ENCODE data around the gene METTL4. TPM values are rescaled to one million over a fixed set of nuclear protein-coding genes. Genes with fewer than 3 reads are reported as not detected.

The METTL4 gene
- polyA plus RNA-seq, 2 of the 4 experiments (the other 2 are of a cell fraction) = 7.1 to 14.9 TPM

DNA sequence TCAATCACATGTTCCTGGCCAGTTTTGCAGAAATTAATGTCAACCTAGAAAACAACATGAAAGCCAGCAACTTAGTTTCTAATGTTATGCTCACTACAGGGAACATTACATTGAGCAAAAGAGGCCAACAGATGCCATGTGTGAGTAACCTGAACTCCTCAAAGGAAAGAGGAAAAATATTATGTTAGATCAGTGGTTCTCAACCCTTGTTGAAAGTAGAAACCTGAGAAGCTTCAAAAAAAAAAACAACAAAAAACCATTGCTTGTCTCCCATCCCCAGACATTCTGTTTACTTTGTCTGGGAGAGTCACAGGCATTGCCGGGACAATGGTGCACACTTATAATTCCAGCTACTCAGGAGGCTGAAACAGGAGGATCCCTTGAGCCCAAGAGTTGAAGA is 57.7 kb downstream of the METTL4 start:
- WGBS (ENCODE audit: missing lambda C conversion rate) = 0% methylated on average over 1 of the region's 1 CpG
- Histone ChIP-seq H3K4me3 (no peak overlapping the region), H3K9me3 (no peaks in the 10 kb centered on the region), H3K4me2 (peak overlapping the region; percentile 23; the same call in 1 of the 3 replicates), H3K27ac (peak overlapping the region in 1 of 2 experiments; percentile 35; a peak in 1 of 6 replicates), H3K4me1 (peaks cover 31% of the 10 kb centered on the region)
- FAIRE-seq (no peak), DNase-seq (ENCODE audit: low read depth in 1 of 2, low spot score in 1 of 2) (peak in 1 of 2 experiments; percentile 38), ATAC-seq (no peak)
- ChIA-PET CTCF (interaction anchor here (0.6 kb wide), 1 partner anchor 678 kb away, joined by 3 read pairs; no protein-coding TSS in a partner anchor), POLR2A (interaction anchor here (0.7 kb wide), 1 partner anchor 734 kb away, joined by 4 read pairs; no protein-coding TSS in a partner anchor)
- TF ChIP-seq, protein P1, sequence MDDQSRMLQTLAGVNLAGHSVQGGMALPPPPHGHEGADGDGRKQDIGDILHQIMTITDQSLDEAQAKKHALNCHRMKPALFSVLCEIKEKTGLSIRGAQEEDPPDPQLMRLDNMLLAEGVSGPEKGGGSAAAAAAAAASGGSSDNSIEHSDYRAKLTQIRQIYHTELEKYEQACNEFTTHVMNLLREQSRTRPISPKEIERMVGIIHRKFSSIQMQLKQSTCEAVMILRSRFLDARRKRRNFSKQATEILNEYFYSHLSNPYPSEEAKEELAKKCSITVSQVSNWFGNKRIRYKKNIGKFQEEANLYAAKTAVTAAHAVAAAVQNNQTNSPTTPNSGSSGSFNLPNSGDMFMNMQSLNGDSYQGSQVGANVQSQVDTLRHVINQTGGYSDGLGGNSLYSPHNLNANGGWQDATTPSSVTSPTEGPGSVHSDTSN (IDR thresholded peaks at IDR 0.05) = no peak
- TF ChIP-seq GATA3 (IDR thresholded peaks at IDR 0.05; ENCODE audit: borderline replicate concordance) (no peak), EP300 (IDR thresholded peaks at IDR 0.05) (no peak), ZNF302 (CRISPR knock-in tag; IDR thresholded peaks at IDR 0.05) (no peak), ESRRA (IDR thresholded peaks at IDR 0.05; ENCODE audit: borderline replicate concordance, low read length) (no peak), NFE2L2 (conservative IDR thresholded peaks at IDR 0.05; ENCODE audit: low read length) (no peak), HOXB13 (CRISPR knock-in tag; IDR thresholded peaks at IDR 0.05; ENCODE audit: low read depth) (no peak)
- TF ChIP-seq, protein P2, sequence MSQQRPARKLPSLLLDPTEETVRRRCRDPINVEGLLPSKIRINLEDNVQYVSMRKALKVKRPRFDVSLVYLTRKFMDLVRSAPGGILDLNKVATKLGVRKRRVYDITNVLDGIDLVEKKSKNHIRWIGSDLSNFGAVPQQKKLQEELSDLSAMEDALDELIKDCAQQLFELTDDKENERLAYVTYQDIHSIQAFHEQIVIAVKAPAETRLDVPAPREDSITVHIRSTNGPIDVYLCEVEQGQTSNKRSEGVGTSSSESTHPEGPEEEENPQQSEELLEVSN (IDR thresholded peaks at IDR 0.05; ENCODE audit: borderline replicate concordance, low read depth) = no peak

DNA sequence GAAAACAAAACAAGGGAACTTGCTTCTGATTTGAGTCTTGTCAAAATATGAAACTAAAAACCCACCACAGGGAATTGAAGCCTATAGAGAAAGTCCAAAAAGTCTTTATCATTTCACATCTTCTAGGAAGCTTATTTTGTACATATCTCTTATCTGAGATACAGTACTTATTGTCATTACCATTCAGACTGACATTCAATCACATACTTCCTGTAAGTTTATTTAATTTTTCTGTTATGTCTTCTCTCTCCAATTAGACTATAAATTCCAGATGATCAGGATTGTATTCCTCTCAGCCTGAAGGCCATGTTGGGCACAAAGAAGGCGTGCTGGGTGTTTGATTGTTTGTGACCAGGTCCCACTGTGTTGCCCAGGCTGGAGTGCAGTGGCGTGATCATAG is 59.2 kb downstream of the METTL4 start:
- no peak overlapping the region for H3K27ac ChIP-seq
- ChIA-PET POLR2A (no interaction called here), CTCF (no interaction called here)
- TF ChIP-seq CBX2 (IDR thresholded peaks at IDR 0.05; ENCODE audit: borderline replicate concordance, low read depth) = no peak
- TF ChIP-seq EHMT2 (IDR thresholded peaks at IDR 0.05; ENCODE audit: low read depth) = no peak
- no peak for TF ChIP-seq FOXS1 (CRISPR knock-in tag; IDR thresholded peaks at IDR 0.05)
- no peak for TF ChIP-seq HDAC2 (IDR thresholded peaks at IDR 0.05)
- no peak for TF ChIP-seq HOXB5 (CRISPR knock-in tag; IDR thresholded peaks at IDR 0.05)
- no peak for TF ChIP-seq MAZ (IDR thresholded peaks at IDR 0.05; ENCODE audit: borderline replicate concordance, low read depth, low read length)
- WGBS (ENCODE audit: missing lambda C conversion rate) = 83% methylated on average over 2 of the region's 2 CpGs
- H3K4me3 ChIP-seq = no peak overlapping the region
- peaks cover 31% of the 10 kb centered on the region for H3K4me1 ChIP-seq
- no peak for DNase-seq (ENCODE audit: low read depth in 1 of 2, low spot score in 1 of 2)
- ATAC-seq = no peak
- no peak overlapping the region for H3K4me2 ChIP-seq
- H3K9me3 ChIP-seq = no peaks in the 10 kb centered on the region
- no peak for FAIRE-seq

DNA sequence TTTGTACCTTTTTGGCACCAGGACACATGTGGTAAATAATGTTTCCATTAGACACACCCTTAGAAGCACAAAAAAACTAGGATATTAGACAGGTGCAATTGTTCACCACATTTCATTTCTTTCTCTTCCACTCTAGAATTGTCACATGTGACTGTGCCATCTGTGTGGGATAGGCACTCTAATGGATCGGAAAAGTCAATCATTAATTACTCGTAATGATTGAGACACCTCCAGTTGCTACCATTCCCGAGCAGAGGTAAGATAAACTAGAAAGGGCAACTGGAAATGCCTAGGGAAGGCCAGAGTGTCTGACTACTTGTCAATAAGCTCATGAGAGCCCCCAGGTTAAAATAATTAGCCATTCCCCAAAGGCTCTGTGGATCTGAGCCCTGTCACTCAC is 59.9 kb downstream of the METTL4 start:
- ATAC-seq (no peak), FAIRE-seq (no peak), DNase-seq (ENCODE audit: low read depth in 1 of 2, low spot score in 1 of 2) (no peak)
- Histone ChIP-seq H3K27ac (no peak overlapping the region), H3K4me1 (peaks cover 27% of the 10 kb centered on the region), H3K4me3 (no peak overlapping the region), H3K9me3 (no peaks in the 10 kb centered on the region), H3K4me2 (no peak overlapping the region)
- WGBS (ENCODE audit: missing lambda C conversion rate) = 81% methylated on average over 3 of the region's 3 CpGs
- ChIA-PET CTCF (no interaction called here), POLR2A (no interaction called here)
- TF ChIP-seq TP53 (CRISPR knock-in tag; IDR thresholded peaks at IDR 0.05) = no peak
- TF ChIP-seq CHD4 (IDR thresholded peaks at IDR 0.05; ENCODE audit: borderline replicate concordance) = no peak
- TF ChIP-seq FOSL2 (IDR thresholded peaks at IDR 0.05) = no peak
- TF ChIP-seq FOSL2 (CRISPR knock-in tag; IDR thresholded peaks at IDR 0.05) = no peak
- TF ChIP-seq RNF2 (IDR thresholded peaks at IDR 0.05; ENCODE audit: borderline replicate concordance, low read depth) = no peak
- no peak for TF ChIP-seq HEYL (CRISPR knock-in tag; IDR thresholded peaks at IDR 0.05)
- TF ChIP-seq EP300 (IDR thresholded peaks at IDR 0.05) = no peak
- TF ChIP-seq RFX5 (IDR thresholded peaks at IDR 0.05) = no peak
- no peak for TF ChIP-seq ZC3H11A (IDR thresholded peaks at IDR 0.05)
- TF ChIP-seq, protein P3, sequence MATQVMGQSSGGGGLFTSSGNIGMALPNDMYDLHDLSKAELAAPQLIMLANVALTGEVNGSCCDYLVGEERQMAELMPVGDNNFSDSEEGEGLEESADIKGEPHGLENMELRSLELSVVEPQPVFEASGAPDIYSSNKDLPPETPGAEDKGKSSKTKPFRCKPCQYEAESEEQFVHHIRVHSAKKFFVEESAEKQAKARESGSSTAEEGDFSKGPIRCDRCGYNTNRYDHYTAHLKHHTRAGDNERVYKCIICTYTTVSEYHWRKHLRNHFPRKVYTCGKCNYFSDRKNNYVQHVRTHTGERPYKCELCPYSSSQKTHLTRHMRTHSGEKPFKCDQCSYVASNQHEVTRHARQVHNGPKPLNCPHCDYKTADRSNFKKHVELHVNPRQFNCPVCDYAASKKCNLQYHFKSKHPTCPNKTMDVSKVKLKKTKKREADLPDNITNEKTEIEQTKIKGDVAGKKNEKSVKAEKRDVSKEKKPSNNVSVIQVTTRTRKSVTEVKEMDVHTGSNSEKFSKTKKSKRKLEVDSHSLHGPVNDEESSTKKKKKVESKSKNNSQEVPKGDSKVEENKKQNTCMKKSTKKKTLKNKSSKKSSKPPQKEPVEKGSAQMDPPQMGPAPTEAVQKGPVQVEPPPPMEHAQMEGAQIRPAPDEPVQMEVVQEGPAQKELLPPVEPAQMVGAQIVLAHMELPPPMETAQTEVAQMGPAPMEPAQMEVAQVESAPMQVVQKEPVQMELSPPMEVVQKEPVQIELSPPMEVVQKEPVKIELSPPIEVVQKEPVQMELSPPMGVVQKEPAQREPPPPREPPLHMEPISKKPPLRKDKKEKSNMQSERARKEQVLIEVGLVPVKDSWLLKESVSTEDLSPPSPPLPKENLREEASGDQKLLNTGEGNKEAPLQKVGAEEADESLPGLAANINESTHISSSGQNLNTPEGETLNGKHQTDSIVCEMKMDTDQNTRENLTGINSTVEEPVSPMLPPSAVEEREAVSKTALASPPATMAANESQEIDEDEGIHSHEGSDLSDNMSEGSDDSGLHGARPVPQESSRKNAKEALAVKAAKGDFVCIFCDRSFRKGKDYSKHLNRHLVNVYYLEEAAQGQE (IDR thresholded peaks at IDR 0.05) = no peak
- TF ChIP-seq, protein P4, sequence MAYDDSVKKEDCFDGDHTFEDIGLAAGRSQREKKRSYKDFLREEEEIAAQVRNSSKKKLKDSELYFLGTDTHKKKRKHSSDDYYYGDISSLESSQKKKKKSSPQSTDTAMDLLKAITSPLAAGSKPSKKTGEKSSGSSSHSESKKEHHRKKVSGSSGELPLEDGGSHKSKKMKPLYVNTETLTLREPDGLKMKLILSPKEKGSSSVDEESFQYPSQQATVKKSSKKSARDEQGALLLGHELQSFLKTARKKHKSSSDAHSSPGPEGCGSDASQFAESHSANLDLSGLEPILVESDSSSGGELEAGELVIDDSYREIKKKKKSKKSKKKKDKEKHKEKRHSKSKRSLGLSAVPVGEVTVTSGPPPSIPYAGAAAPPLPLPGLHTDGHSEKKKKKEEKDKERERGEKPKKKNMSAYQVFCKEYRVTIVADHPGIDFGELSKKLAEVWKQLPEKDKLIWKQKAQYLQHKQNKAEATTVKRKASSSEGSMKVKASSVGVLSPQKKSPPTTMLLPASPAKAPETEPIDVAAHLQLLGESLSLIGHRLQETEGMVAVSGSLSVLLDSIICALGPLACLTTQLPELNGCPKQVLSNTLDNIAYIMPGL (CRISPR knock-in tag; IDR thresholded peaks at IDR 0.05; ENCODE audit: borderline replicate concordance) = no peak
- no peak for TF ChIP-seq NFE2L2 (conservative IDR thresholded peaks at IDR 0.05; ENCODE audit: low read length)
- no peak for TF ChIP-seq MAZ (IDR thresholded peaks at IDR 0.05; ENCODE audit: borderline replicate concordance, low read depth, low read length)
- TF ChIP-seq KDM5A (IDR thresholded peaks at IDR 0.05) = no peak
- TF ChIP-seq HOXA7 (CRISPR knock-in tag; IDR thresholded peaks at IDR 0.05) = no peak
- TF ChIP-seq, protein P5, sequence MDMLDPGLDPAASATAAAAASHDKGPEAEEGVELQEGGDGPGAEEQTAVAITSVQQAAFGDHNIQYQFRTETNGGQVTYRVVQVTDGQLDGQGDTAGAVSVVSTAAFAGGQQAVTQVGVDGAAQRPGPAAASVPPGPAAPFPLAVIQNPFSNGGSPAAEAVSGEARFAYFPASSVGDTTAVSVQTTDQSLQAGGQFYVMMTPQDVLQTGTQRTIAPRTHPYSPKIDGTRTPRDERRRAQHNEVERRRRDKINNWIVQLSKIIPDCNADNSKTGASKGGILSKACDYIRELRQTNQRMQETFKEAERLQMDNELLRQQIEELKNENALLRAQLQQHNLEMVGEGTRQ (IDR thresholded peaks at IDR 0.05) = no peak
- TF ChIP-seq NR3C1 (IDR thresholded peaks at IDR 0.05) = no peak

All from A549 (cell line).